ENCODE data around the gene SLC25A19.
"Not testable (repeated sequence)": the region's sequence is repeated elsewhere in the genome, so short reads cannot be mapped to it uniquely, and the experiment has no call there.

Gene SLC25A19

GRCh38 chr17:75255954-75256698, 33.1 kb downstream of the SLC25A19 start:
- not testable (repeated sequence) for H3K9me3 ChIP-seq (ENCODE audit: control insufficient read depth, low read length); H3K36me3 ChIP-seq (ENCODE audit: control insufficient read depth, insufficient read depth, low read length); H3K27ac ChIP-seq (ENCODE audit: insufficient read depth, low read depth, low read length, poor library complexity, severe bottlenecking); H3K4me3 ChIP-seq (ENCODE audit: insufficient read depth, low read depth, low read length); H3K27me3 ChIP-seq (ENCODE audit: control insufficient read depth, insufficient read depth, low read length, poor library complexity, severe bottlenecking); H3K4me1 ChIP-seq (ENCODE audit: control insufficient read depth, insufficient read depth, low read length)
- 93 to 97% methylated on average over 7 of the region's 11 CpGs for WGBS, 2 experiments

- Histone ChIP-seq H3K9me3 (ENCODE audit: control insufficient read depth, low read length) (no peaks in the 10 kb centered on the region), H3K4me3 (ENCODE audit: insufficient read depth, low read depth, low read length) (no peak overlapping the region), H3K27ac (ENCODE audit: insufficient read depth, low read depth, low read length, poor library complexity, severe bottlenecking) (no peak overlapping the region), H3K27me3 (ENCODE audit: control insufficient read depth, insufficient read depth, low read length, poor library complexity, severe bottlenecking) (no peaks in the 10 kb centered on the region), H3K36me3 (ENCODE audit: control insufficient read depth, insufficient read depth, low read length) (no peaks in the 10 kb centered on the region), H3K4me1 (ENCODE audit: control insufficient read depth, insufficient read depth, low read length) (no peaks in the 10 kb centered on the region)
- 92 to 95% methylated on average over 8 of the region's 8 CpGs for WGBS, 2 experiments
These were observed 37.0 kb downstream of the SLC25A19 start for GRCh38 chr17:75252039-75252816.

GRCh38 chr17:75250009-75250471, 39.2 kb downstream of the SLC25A19 start:
- no peaks in the 10 kb centered on the region for H3K9me3 ChIP-seq (ENCODE audit: control insufficient read depth, low read length)
- H3K4me1 ChIP-seq (ENCODE audit: control insufficient read depth, insufficient read depth, low read length) = no peaks in the 10 kb centered on the region
- H3K36me3 ChIP-seq (ENCODE audit: control insufficient read depth, insufficient read depth, low read length) = no peaks in the 10 kb centered on the region
- H3K4me3 ChIP-seq (ENCODE audit: insufficient read depth, low read depth, low read length) = no peak overlapping the region
- WGBS, 2 experiments = 91% methylated on average over 11 of the region's 11 CpGs
- no peak overlapping the region for H3K27ac ChIP-seq (ENCODE audit: insufficient read depth, low read depth, low read length, poor library complexity, severe bottlenecking)
- H3K27me3 ChIP-seq (ENCODE audit: control insufficient read depth, insufficient read depth, low read length, poor library complexity, severe bottlenecking) = no peaks in the 10 kb centered on the region

- Histone ChIP-seq H3K36me3 (ENCODE audit: control insufficient read depth, insufficient read depth, low read length) (no peaks in the 10 kb centered on the region), H3K27ac (ENCODE audit: insufficient read depth, low read depth, low read length, poor library complexity, severe bottlenecking) (no peak overlapping the region), H3K4me1 (ENCODE audit: control insufficient read depth, insufficient read depth, low read length) (no peaks in the 10 kb centered on the region), H3K4me3 (ENCODE audit: insufficient read depth, low read depth, low read length) (no peak overlapping the region), H3K9me3 (ENCODE audit: control insufficient read depth, low read length) (no peaks in the 10 kb centered on the region), H3K27me3 (ENCODE audit: control insufficient read depth, insufficient read depth, low read length, poor library complexity, severe bottlenecking) (no peaks in the 10 kb centered on the region)
- 90 to 94% methylated on average over 4 of the region's 4 CpGs for WGBS, 2 experiments
These were observed 39.7 kb downstream of the SLC25A19 start for GRCh38 chr17:75249564-75249963.

GRCh38 chr17:75246404-75246803, 42.8 kb downstream of the SLC25A19 start:
- peaks cover 23% of the 10 kb centered on the region for H3K36me3 ChIP-seq (ENCODE audit: control insufficient read depth, insufficient read depth, low read length)
- no peaks in the 10 kb centered on the region for H3K27me3 ChIP-seq (ENCODE audit: control insufficient read depth, insufficient read depth, low read length, poor library complexity, severe bottlenecking)
- H3K9me3 ChIP-seq (ENCODE audit: control insufficient read depth, low read length) = no peaks in the 10 kb centered on the region
- 94 to 95% methylated on average over 12 of the region's 12 CpGs for WGBS, 2 experiments
- H3K4me3 ChIP-seq (ENCODE audit: insufficient read depth, low read depth, low read length) = no peak overlapping the region
- H3K27ac ChIP-seq (ENCODE audit: insufficient read depth, low read depth, low read length, poor library complexity, severe bottlenecking) = no peak overlapping the region
- no peaks in the 10 kb centered on the region for H3K4me1 ChIP-seq (ENCODE audit: control insufficient read depth, insufficient read depth, low read length)

GRCh38 chr17:75245011-75245410, 44.2 kb downstream of the SLC25A19 start:
- H3K4me3 ChIP-seq (ENCODE audit: insufficient read depth, low read depth, low read length) = no peak overlapping the region
- peaks cover 26% of the 10 kb centered on the region for H3K36me3 ChIP-seq (ENCODE audit: control insufficient read depth, insufficient read depth, low read length)
- no peaks in the 10 kb centered on the region for H3K27me3 ChIP-seq (ENCODE audit: control insufficient read depth, insufficient read depth, low read length, poor library complexity, severe bottlenecking)
- 95 to 96% methylated on average over 6 of the region's 6 CpGs for WGBS, 2 experiments
- no peaks in the 10 kb centered on the region for H3K9me3 ChIP-seq (ENCODE audit: control insufficient read depth, low read length)
- H3K27ac ChIP-seq (ENCODE audit: insufficient read depth, low read depth, low read length, poor library complexity, severe bottlenecking) = no peak overlapping the region
- H3K4me1 ChIP-seq (ENCODE audit: control insufficient read depth, insufficient read depth, low read length) = no peaks in the 10 kb centered on the region

- H3K9me3 ChIP-seq (ENCODE audit: control insufficient read depth, low read length) = no peaks in the 10 kb centered on the region
- WGBS, 2 experiments = 93 to 96% methylated on average over 22 of the region's 22 CpGs
- peaks cover 26% of the 10 kb centered on the region for H3K36me3 ChIP-seq (ENCODE audit: control insufficient read depth, insufficient read depth, low read length)
- H3K4me1 ChIP-seq (ENCODE audit: control insufficient read depth, insufficient read depth, low read length) = no peaks in the 10 kb centered on the region
- no peak overlapping the region for H3K4me3 ChIP-seq (ENCODE audit: insufficient read depth, low read depth, low read length)
- no peak overlapping the region for H3K27ac ChIP-seq (ENCODE audit: insufficient read depth, low read depth, low read length, poor library complexity, severe bottlenecking)
- no peaks in the 10 kb centered on the region for H3K27me3 ChIP-seq (ENCODE audit: control insufficient read depth, insufficient read depth, low read length, poor library complexity, severe bottlenecking)
These were observed 44.9 kb downstream of the SLC25A19 start for GRCh38 chr17:75244133-75244866.

- peaks cover 32% of the 10 kb centered on the region for H3K36me3 ChIP-seq (ENCODE audit: control insufficient read depth, insufficient read depth, low read length)
- no peak overlapping the region for H3K4me3 ChIP-seq (ENCODE audit: insufficient read depth, low read depth, low read length)
- 95 to 98% methylated on average over 17 of the region's 17 CpGs for WGBS, 2 experiments
- H3K4me1 ChIP-seq (ENCODE audit: control insufficient read depth, insufficient read depth, low read length) = no peaks in the 10 kb centered on the region
- no peak overlapping the region for H3K27ac ChIP-seq (ENCODE audit: insufficient read depth, low read depth, low read length, poor library complexity, severe bottlenecking)
- H3K9me3 ChIP-seq (ENCODE audit: control insufficient read depth, low read length) = no peaks in the 10 kb centered on the region
- H3K27me3 ChIP-seq (ENCODE audit: control insufficient read depth, insufficient read depth, low read length, poor library complexity, severe bottlenecking) = no peaks in the 10 kb centered on the region
These were observed 46.7 kb downstream of the SLC25A19 start for GRCh38 chr17:75242461-75243042.

- no peak overlapping the region for H3K27ac ChIP-seq (ENCODE audit: insufficient read depth, low read depth, low read length, poor library complexity, severe bottlenecking)
- whole genome bisulfite sequencing, 2 experiments = 95 to 97% methylated on average over 15 of the region's 15 CpGs
- H3K27me3 ChIP-seq (ENCODE audit: control insufficient read depth, insufficient read depth, low read length, poor library complexity, severe bottlenecking) = no peaks in the 10 kb centered on the region
- no peaks in the 10 kb centered on the region for H3K9me3 ChIP-seq (ENCODE audit: control insufficient read depth, low read length)
- no peaks in the 10 kb centered on the region for H3K4me1 ChIP-seq (ENCODE audit: control insufficient read depth, insufficient read depth, low read length)
- no peak overlapping the region for H3K4me3 ChIP-seq (ENCODE audit: insufficient read depth, low read depth, low read length)
- H3K36me3 ChIP-seq (ENCODE audit: control insufficient read depth, insufficient read depth, low read length) = peaks cover 33% of the 10 kb centered on the region
These were observed 47.2 kb downstream of the SLC25A19 start for GRCh38 chr17:75241996-75242460.

Measured in ectodermal cell (in vitro differentiated cells).